ENCODE results near the gene GPS2.

GPS2 gene

GRCh38 chr17:7292194-7292593 is 23.0 kb downstream of the GPS2 start:
- DNase-seq, result no peak

- DNase-seq, result no peak
Measured at GRCh38 chr17:7290685-7291084, 24.5 kb downstream of the GPS2 start.

GRCh38 chr17:7290166-7290565 is 25.0 kb downstream of the GPS2 start:
- DNase-seq, result no peak

- no peak for DNase-seq
Measured at GRCh38 chr17:7289256-7290032, 25.7 kb downstream of the GPS2 start.

- no peak for DNase-seq
Measured at GRCh38 chr17:7285679-7286078, 29.5 kb downstream of the GPS2 start.

GRCh38 chr17:7284911-7285310 is 30.2 kb downstream of the GPS2 start:
- DNase-seq, result no peak

- DNase-seq, result no peak
Measured at GRCh38 chr17:7283471-7284216, 31.5 kb downstream of the GPS2 start.

GRCh38 chr17:7282752-7283321 is 32.3 kb downstream of the GPS2 start:
- DNase-seq, result no peak

- no peak for DNase-seq
Measured at GRCh38 chr17:7281953-7282751, 33.0 kb downstream of the GPS2 start.

GRCh38 chr17:7281074-7281952 is 33.8 kb downstream of the GPS2 start, which contains the start of gene SLC2A4:
SLC2A4 (plus strand) TSS chr17:7281718; CDS start chr17:7281935, 217 bp downstream.
- peak; percentile 90 for DNase-seq

GRCh38 chr17:7280519-7281073 is 34.6 kb downstream of the GPS2 start:
- DNase-seq, result peak; percentile 89

GRCh38 chr17:7279448-7279847 is 35.7 kb downstream of the GPS2 start:
- DNase-seq, result no peak

GRCh38 chr17:7266784-7267183 is 48.4 kb downstream of the GPS2 start:
- no peak for DNase-seq

GRCh38 chr17:7263801-7264078 is 51.4 kb downstream of the GPS2 start:
- no peak for DNase-seq

- peak; percentile 25 for DNase-seq
Measured at GRCh38 chr17:7262935-7263800, 52.0 kb downstream of the GPS2 start.
